ENCODE measurements around the gene PFKFB3. TPM values are rescaled to one million over a fixed set of nuclear protein-coding genes. Genes with fewer than 3 reads are reported as not detected.

PFKFB3 gene
- total and polyA plus RNA-seq, 2 of the 13 experiments (the other 11 are each of a cell fraction or from before 2014, with no cell fraction given): 1.2 to 13.3 TPM

DNA sequence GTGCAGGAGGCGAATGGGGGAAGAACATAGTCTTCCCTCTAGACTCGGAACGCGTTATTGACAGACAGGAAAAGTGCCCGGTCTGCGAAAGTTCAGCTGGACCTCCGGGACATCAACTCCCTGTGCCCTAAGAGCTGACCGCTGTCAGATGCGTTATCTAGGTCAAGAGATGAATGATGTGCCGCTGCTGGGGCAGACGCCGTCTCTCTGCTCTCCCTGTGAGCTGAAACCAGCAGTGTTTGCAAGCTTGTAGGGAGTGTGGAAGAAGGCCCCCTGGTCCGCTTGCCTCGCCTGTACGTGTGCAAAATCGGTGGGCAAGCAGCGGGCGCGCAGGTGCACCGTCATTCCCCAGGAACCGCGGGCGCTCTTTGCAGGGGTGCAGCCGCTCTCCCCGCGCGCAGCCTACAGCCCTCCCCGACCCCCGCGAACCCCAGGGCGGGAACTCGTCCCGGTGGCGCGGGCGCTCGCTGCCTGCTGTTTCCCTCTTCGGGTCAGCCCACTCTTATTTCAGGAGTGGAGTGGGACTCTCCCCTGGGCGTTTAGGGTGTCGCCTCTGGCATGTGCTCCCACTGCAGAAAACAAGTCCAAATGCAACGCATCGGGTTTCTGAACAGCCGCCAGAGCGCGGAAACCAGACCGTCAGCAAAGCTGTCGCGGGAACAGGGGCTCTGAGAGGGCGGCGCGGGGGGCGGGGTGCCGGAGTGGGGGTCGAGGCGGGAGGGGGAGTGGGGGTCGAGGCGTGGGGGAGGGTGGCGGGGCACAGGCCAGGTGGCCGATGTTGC is 1.8 kb upstream of the PFKFB3 start (continued):
- TF ChIP-seq, protein P1, sequence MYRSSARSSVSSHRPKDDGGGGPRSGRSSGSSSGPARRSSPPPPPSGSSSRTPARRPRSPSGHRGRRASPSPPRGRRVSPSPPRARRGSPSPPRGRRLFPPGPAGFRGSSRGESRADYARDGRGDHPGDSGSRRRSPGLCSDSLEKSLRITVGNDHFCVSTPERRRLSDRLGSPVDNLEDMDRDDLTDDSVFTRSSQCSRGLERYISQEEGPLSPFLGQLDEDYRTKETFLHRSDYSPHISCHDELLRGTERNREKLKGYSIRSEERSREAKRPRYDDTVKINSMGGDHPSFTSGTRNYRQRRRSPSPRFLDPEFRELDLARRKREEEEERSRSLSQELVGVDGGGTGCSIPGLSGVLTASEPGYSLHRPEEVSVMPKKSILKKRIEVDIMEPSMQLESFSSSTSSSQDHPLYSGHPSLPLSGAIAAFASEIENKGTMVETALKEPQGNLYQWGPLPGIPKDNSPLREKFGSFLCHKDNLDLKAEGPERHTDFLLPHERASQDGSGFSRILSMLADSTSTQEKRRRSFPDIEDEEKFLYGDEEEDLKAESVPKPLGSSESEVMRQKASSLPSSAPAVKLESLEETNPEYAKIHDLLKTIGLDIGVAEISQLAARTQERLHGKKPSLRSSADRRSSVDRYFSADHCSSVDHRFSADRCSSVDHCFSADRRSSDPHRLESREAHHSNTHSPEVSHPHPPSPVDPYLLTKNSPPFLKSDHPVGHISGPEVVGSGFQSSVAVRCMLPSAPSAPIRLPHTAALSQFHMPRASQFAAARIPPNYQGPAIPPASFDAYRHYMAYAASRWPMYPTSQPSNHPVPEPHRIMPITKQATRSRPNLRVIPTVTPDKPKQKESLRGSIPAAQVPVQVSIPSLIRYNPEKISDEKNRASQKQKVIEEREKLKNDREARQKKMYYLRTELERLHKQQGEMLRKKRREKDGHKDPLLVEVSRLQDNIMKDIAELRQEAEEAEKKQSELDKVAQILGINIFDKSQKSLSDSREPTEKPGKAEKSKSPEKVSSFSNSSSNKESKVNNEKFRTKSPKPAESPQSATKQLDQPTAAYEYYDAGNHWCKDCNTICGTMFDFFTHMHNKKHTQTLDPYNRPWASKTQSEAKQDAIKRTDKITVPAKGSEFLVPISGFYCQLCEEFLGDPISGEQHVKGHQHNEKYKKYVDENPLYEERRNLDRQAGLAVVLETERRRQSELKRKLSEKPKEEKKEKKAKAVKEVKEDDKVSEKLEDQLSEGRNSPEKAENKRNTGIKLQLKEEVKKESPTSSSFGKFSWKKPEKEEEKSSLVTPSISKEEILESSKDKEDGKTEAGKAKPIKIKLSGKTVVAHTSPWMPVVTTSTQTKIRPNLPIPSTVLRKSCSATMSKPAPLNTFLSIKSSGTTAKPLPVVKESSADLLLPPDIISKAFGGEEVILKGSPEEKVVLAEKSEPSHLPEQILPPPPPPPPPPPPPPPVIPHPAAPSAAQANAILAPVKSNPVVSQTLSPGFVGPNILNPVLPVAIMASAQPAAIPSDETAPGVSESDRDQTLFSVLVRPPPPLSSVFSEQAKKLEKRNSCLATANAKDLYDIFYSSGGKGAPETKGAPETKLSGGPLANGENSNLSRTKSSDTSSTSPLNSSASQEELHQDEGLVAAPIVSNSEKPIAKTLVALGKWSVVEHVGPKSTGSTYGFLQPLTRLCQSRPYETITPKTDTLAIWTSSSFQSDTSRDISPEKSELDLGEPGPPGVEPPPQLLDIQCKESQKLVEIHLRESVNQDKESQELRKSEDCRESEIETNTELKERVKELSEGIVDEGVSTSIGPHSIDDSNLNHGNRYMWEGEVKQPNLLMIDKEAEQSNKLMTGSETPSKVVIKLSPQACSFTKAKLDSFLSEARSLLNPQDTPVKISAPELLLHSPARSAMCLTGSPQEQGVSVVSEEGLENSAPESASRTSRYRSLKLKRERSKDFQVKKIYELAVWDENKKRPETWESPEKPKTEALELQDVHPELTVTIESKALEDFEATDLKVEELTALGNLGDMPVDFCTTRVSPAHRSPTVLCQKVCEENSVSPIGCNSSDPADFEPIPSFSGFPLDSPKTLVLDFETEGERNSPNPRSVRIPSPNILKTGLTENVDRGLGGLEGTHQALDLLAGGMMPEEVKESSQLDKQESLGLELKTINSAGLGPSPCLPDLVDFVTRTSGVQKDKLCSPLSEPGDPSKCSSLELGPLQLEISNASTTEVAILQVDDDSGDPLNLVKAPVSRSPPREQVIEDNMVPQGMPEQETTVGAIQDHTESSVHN (CRISPR knock-in tag; IDR thresholded peaks at IDR 0.05): no peak
- no peak for TF ChIP-seq KLF13 (CRISPR knock-in tag; IDR thresholded peaks at IDR 0.05)
- TF ChIP-seq ZNF143 (CRISPR knock-in tag; IDR thresholded peaks at IDR 0.05): no peak
- TF ChIP-seq NFE2L1 (CRISPR knock-in tag; IDR thresholded peaks at IDR 0.05; ENCODE audit: borderline replicate concordance): 0 out of 2 replicates have a peak, but pooled peaks have one; percentile 53
- TF ChIP-seq RARA (CRISPR knock-in tag; IDR thresholded peaks at IDR 0.05): peak; percentile 74
- TF ChIP-seq ZFY (CRISPR knock-in tag; IDR thresholded peaks at IDR 0.05): 0 out of 2 replicates have a peak, but pooled peaks have one; percentile 15
- no peak for TF ChIP-seq DNMT3B (CRISPR knock-in tag; conservative IDR thresholded peaks at IDR 0.05)
- no peak for TF ChIP-seq ELK4 (CRISPR knock-in tag; IDR thresholded peaks at IDR 0.05; ENCODE audit: borderline replicate concordance)
- TF ChIP-seq ZNF614 (CRISPR knock-in tag; IDR thresholded peaks at IDR 0.05; ENCODE audit: borderline replicate concordance): no peak
- no peak for TF ChIP-seq TEAD2 (CRISPR knock-in tag; IDR thresholded peaks at IDR 0.05)
- TF ChIP-seq JUNB (CRISPR knock-in tag; IDR thresholded peaks at IDR 0.05; ENCODE audit: borderline replicate concordance): no peak
- no peak for TF ChIP-seq HOXD1 (CRISPR knock-in tag; IDR thresholded peaks at IDR 0.05)
- no peak for TF ChIP-seq ZBTB3 (CRISPR knock-in tag; IDR thresholded peaks at IDR 0.05; ENCODE audit: borderline replicate concordance, low read depth)
- no peak for TF ChIP-seq ADNP (CRISPR knock-in tag; IDR thresholded peaks at IDR 0.05)
- TF ChIP-seq SKIL (CRISPR knock-in tag; IDR thresholded peaks at IDR 0.05; ENCODE audit: borderline replicate concordance): no peak
